Measurements from ENCODE around the gene S100A16.
A peak's percentile ranks its signal among the peaks of the same experiment; 100 is the strongest.

Gene S100A16

GRCh38 chr1:153636312-153636711 is 23.4 kb upstream of the S100A16 start:
- DNase-seq (ENCODE audit: low read depth) = no peak

DNA sequence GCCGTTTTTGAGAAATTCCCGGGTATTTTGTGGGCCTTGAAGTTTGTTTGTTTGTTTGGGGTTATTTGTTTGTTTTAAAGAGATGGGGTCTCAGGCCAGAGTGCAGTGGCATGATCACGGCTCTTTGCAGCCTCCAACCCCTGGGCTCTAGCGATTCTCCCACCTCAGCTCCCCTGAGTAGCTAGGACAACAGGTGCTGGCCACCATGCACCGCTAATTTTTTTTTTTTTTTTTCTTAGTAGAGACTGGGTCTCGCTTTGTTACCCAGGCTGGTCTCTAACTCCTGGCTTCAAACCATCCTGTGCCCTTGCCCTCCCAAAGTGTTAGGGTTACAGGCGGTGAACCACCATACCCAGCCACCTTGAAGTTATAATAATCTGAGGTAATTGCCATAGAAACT is 22.9 kb upstream of the S100A16 start:
- no peak for DNase-seq (ENCODE audit: low read depth)

- peak; percentile 97 for DNase-seq (ENCODE audit: low read depth)
These were observed 21.1 kb upstream of the S100A16 start, which contains the start of gene CHTOP for GRCh38 chr1:153633754-153634665. CHTOP (plus strand) TSS chr1:153634066; CDS start chr1:153636589, 2,523 bp downstream.

- no peak for DNase-seq (ENCODE audit: low read depth)
These were observed 20.3 kb upstream of the S100A16 start for GRCh38 chr1:153633161-153633753.

DNA sequence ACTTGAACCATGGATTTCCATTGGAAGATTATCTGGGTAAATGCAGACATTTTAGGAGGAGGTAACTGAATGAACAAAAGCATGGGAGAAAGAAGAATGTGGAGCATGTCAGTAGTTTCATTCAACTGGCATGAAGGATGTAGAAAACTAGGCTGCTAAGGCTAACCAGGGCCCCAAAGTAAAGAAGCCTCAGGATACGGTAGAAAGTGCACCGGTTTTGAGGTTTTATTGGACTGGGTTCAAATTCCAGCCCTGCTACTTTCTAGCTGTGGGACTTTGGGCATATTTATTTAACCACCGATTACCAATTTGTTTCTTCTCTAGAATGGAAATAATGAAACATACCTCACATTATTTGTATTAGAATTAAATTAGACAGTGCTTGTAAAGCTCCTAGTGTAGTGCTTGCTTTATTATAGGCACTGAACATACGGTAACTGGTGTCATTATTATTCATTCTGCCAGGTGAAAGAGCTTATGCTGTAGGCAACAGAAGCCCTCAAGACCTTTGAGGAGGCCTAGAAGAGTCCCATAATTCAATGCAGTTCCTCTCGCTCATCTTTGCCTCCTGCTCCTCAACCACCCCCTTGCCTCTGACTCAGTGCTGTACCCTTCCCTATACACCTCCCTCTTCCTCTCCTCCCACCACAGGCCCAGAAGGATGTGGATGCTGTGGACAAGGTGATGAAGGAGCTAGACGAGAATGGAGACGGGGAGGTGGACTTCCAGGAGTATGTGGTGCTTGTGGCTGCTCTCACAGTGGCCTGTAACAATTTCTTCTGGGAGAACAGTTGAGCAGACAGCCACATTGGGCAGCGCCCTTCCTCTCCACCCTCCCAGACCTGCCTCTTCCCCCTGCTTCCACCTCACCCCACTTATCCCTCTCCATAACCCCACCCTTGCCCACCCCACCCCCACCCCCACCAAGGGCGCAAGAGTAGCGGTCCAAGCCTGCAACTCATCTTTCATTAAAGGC is 18.4 kb upstream of the S100A16 start:
- no peak for DNase-seq (ENCODE audit: low read depth)

DNA sequence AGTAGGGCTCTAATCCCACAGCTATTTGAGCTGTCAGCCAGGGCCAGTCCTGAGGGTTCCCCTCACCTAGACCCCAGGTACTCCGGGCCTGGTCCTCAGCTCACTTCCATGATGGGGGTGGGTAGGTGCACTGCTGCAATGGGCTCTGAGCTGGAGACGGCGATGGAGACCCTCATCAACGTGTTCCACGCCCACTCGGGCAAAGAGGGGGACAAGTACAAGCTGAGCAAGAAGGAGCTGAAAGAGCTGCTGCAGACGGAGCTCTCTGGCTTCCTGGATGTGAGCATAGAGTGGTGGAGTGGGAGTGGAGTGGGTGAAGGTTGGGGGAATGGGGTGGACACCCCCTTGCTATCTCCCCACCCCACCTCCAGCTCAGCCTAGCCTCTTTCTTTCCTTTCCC is 17.4 kb upstream of the S100A16 start:
- DNase-seq (ENCODE audit: low read depth) = no peak

GRCh38 chr1:153629971-153630370 is 17.0 kb upstream of the S100A16 start:
- no peak for DNase-seq (ENCODE audit: low read depth)

DNA sequence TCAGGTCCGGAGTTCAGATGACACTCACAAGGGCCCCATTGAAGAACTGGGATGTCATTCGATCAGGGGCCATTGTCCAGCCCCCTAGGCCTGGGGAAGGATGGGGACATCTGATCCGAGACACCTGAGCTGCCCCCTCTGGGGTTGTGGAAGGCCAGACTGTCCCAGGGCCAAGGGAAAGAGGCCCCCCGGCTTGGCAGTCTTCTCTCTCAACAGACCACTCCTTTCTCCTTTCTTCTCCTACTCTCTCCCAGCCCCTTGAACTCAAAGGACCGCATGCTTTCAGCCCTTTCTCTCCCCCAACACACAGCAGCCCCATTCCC is 16.4 kb upstream of the S100A16 start:
- DNase-seq (ENCODE audit: low read depth) = no peak

DNA sequence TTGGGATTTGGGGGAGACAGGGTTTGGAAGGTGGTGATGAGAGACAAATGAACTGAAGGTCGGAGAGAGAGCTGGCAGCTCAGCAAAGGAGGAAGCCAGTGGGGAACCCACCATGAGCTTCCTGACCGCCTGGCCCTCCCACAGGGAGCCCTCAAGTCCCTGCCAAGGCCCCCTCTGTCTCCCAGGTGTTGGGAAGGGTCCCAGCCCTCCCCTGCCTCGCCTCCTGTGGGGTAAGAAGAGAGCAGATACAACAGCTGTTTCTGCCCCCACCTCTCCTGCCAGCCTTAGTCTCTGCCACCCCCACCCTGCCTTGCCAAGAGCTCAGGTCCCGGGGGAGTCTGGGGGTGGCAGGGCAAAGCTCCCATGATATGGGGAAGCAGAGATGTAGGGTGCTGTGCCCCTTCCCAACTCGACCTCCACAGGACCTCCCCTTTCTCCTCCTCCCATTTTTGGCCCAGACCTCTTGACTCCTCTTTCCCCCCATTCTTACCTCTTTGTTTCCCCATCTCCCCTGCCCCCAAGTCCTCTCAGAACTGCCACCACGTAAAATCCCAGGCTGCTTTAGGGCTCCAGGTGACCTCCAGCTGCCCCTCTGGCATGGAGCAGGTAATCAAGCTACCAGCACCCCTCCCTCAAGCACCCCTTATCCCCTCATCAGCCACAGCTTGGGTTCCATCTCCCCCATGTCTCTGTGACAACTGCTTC is 15.9 kb upstream of the S100A16 start:
- DNase-seq (ENCODE audit: low read depth) = no peak

DNA sequence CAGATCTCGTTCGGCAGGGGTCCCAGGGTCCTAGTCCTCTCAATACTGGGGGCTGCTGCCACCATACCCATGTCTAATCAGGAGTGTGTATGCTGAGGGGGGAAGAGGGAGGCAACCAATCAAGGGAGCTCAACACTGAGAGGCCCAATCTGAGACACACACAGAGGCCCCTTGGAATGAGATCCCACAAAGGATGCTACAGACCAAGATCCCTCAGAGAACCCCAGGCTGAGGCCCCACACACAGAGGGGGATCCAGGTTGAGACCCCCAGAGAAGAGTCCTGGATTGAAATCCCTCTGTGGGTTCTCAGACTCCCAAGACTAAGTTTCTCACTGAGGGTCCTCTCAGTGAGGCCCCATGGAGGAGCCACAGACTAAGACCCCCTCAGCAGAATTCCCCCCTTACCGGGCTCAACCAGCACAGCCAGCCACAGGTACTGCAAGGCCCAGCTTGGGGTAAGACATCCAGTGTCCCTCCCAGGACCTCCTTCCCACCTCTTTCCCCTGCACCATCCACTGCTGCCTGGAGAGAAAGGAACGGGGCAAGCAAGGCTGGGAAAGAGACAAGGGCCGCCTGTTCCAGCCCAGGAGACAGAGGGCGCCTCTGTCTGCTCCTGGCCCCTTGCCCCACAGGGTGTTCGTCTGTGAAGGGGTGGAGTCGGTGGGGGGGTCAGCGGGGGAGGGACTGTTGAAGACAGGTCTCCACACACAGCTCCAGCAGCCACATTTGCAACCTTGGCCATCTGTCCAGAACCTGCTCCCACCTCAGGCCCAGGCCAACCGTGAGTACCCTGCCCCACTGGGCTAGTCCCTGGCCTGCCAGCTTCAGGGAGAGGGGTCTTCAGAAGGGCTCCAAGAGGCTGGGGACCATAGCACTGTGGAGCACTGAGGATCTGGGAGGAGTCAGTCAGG is 15.0 kb upstream of the S100A16 start, which contains the start of gene S100A1:
Gene S100A1, plus strand, starts transcription at position 720 of the 912 bp plus-strand sequence. CDS start 2,088 bp downstream, outside the sequence.
- DNase-seq (ENCODE audit: low read depth) = no peak

DNA sequence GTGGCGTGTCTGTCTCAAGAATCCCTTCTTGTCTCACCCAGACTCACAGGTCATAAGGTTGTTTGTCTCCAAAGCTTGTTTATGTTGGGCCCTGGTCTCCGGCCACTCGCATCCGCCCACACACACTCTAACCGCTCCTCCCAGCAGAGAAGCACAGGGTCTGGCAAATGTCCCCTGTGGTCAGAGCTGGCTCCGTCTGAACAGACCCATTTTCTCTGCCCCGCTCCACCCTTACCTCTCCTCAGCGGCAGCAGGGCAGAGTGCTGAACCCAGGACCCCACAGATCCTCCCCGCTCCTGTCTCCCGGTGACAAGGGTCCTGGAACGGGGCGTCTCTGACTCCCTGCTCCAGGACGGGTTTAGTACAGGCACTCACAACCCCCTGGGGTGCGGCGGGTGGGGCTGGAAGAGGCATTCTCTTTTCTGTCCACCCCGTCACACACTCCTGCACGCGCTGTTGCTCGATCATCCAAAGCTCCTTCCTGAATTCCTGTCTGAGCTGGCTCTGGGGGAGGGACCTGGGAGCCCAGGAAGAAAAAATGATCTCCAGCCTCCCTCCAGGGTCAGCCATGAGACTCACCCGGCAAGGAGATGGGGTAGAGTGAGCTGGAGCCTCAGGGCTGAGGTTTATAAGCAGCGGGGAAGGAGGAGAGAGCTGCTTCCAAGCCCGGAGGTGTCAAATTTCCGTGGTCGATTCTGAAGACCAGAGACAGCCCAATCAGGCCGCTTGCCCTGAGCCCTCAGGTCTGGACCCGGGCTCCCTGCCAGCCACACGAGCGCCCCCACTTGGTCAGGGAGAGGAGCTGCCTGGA is 14.2 kb upstream of the S100A16 start, which contains the start of gene S100A13:
Gene S100A13, minus strand, starts transcription at position 602 of the 811 bp plus-strand sequence. CDS start 1,033 bp downstream, outside the sequence.
- no peak for DNase-seq (ENCODE audit: low read depth)

- no peak for DNase-seq (ENCODE audit: low read depth)
These were observed 13.6 kb upstream of the S100A16 start for GRCh38 chr1:153626477-153626903.

DNA sequence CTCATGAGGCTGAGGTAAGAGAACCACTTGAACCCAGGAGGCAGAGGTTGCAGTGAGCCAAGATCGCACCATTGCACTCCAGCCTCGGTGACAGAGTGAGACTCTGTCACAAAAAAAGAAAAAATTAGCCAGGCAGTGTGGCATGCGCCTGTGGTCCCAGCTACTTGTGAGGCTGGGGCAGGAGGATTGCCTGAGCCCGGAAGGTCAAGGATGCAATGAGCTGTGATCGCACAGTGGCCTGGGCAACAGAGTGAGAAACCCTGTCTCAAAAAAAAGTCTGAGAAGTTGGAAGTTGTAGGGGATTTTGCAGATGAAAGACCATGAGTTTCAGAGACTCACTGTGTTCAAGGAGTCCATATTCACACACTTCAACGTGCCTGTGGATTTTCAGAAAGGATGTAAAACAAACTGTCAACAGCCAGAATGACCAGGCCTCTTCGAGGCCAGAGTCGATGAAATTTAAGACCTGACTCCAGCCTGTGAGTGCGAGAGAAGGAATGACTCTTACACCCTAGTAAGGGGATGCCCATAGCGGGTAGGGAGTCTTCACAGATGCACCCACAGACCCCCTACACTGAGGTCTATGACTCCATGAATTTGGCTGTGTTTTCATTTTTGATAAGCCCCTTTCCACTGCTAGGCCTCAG is 12.2 kb upstream of the S100A16 start:
- DNase-seq (ENCODE audit: low read depth) = no peak

GRCh38 chr1:153623101-153623500 is 10.2 kb upstream of the S100A16 start:
- no peak for DNase-seq (ENCODE audit: low read depth)

GRCh38 chr1:153619171-153619570 is 6.2 kb upstream of the S100A16 start:
- no peak for DNase-seq (ENCODE audit: low read depth)

- DNase-seq (ENCODE audit: low read depth) = no peak
These were observed 4.7 kb upstream of the S100A16 start for GRCh38 chr1:153617663-153618062.

GRCh38 chr1:153616917-153617311 is 4.0 kb upstream of the S100A16 start:
- no peak for DNase-seq (ENCODE audit: low read depth)

DNA sequence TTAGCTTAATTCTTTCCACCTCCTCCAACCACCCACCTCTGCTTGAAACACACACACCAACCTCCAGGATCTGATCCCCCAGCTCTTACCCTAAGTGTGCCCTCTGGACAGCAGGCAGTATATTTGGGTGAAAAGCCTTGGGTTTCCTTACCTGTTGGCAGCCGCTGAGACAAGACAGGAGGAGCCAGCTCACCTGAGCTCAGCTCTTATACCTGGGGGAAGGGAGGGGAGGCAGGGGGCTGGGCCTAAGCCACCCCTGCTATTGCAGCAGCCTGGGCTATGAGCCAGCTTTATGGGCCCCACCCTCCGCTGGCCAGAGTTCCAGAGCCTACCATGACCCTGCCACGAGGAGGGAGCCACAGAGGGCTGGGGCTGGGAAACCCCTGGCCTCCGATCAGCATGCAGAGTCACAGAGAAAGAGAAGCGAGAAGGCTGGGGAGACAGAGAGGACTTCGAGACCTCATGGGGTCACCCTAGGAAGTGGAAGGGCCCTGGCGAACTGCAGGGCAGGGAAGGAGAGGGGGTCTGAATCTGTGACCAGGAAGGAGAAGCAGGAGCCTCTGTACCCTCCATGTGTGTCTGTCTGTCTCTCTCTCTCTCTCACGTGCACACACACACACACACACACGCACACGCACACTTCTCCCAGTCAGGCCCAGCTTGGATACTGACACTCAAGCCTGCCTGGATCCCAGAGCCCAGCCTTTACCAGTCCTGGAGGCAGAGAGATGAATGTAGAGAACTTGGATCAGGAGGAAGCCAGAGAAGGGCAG is 3.4 kb upstream of the S100A16 start, which contains the start of gene S100A14:
Gene S100A14, minus strand, starts transcription at position 182 of the 773 bp plus-strand sequence. CDS start 467 bp downstream, outside the sequence.
- no peak for DNase-seq (ENCODE audit: low read depth)
